Measurements from ENCODE around the gene FANCC. TPM values are rescaled to one million over a fixed set of nuclear protein-coding genes. Genes with fewer than 3 reads are reported as not detected.
"Not testable (repeated sequence)": the region's sequence is repeated elsewhere in the genome, so short reads cannot be mapped to it uniquely, and the experiment has no call there.

Gene FANCC
- total and polyA plus RNA-seq, 5 donors from 2014 or later: 2.8 to 7.5 (median 5.4) TPM

DNA sequence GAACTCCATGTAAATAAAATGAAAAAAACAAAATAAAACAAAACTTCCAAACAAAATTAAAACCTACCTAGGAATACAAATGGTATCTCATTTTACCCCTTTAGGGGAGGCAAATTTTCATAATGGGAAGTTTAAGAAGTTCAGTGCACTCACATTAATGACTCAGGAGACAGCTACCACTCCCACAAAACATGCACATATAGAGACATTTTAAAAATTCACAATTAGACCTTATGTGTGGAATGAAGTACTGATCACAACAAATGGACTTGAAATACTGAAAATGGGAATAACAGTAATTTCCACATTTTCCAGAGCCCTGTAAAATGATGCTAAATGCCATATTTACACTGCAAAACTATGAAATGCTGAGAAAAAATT lies 91.8 kb downstream of the FANCC start:
- no peak for DNase-seq
- H3K27me3 Mint-ChIP-seq: no peaks in the 10 kb centered on the region
- H3K27ac ChIP-seq (ENCODE audit: insufficient read depth, low read length, poor library complexity, severe bottlenecking): no peak overlapping the region
- no peak overlapping the region for H3K4me3 Mint-ChIP-seq
- no peak overlapping the region for H3K4me3 ChIP-seq (ENCODE audit: low read depth, low read length)
- no peaks in the 10 kb centered on the region for H3K27me3 ChIP-seq (ENCODE audit: control insufficient read depth, insufficient read depth, low read length)
- no peaks in the 10 kb centered on the region for H3K9me3 ChIP-seq (ENCODE audit: control insufficient read depth in 2 of 2, low read length in 2 of 2)
- H3K4me1 ChIP-seq (ENCODE audit: control insufficient read depth, insufficient read depth, low read length, poor library complexity, severe bottlenecking): no peaks in the 10 kb centered on the region
- no peak overlapping the region for H3K27ac Mint-ChIP-seq
- H3K4me1 Mint-ChIP-seq: peaks cover 0 to 2% (median 0%) of the 10 kb centered on the region in 4 donors
- no peaks in the 10 kb centered on the region for H3K36me3 ChIP-seq (ENCODE audit: control insufficient read depth, insufficient read depth, low read length)
- ATAC-seq (ENCODE audit: low read depth in 2 of 2): no peak
- peaks cover 5% of the 10 kb centered on the region for H3K36me3 Mint-ChIP-seq
- H3K9me3 Mint-ChIP-seq: peaks cover 0 to 2% (median 0%) of the 10 kb centered on the region in 7 donors

DNA sequence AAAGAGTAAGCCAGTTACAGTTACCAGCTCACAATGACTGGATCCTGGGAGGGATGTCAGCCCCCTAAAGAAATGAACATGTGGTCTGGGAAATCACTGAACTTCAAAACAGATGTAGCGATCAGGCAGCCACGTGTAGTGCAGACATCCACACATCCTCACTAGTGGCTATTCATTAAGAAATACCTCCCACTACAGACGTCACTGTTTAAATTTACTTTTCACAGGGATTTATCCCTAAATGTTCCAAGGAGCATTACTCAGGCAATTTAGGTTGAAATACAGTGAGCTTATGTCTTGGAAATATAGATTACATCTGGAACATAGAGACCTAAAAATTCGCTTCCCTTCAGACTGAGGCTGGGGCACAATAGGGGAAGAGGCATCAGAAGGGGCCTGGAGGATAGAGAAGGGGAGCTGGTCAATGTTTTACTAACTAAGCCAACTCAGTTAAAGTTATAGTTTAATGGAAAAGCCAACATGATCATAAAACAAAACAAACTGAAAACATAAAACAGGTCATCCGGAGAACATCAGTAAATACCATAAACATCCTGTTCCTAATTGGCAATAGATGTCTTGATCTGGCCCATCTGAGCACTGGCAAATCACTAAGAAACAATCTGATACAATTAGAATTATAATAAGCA lies 92.3 kb downstream of the FANCC start:
- ATAC-seq (ENCODE audit: low read depth in 2 of 2) (no peak), DNase-seq (no peak)
- Mint-ChIP-seq H3K27ac (no peak overlapping the region), H3K4me1 (peaks cover 0 to 2% (median 0%) of the 10 kb centered on the region in 4 donors), H3K4me3 (no peak overlapping the region), H3K9me3 (peaks cover 0 to 2% (median 0%) of the 10 kb centered on the region in 7 donors), H3K27me3 (no peaks in the 10 kb centered on the region), H3K36me3 (no peaks in the 10 kb centered on the region)
- no peak overlapping the region for H3K27ac ChIP-seq (ENCODE audit: insufficient read depth, low read length, poor library complexity, severe bottlenecking)
- no peak overlapping the region for H3K4me3 ChIP-seq (ENCODE audit: low read depth, low read length)
- no peaks in the 10 kb centered on the region for H3K27me3 ChIP-seq (ENCODE audit: control insufficient read depth, insufficient read depth, low read length)
- H3K9me3 ChIP-seq (ENCODE audit: control insufficient read depth in 2 of 2, low read length in 2 of 2): no peaks in the 10 kb centered on the region
- H3K4me1 ChIP-seq (ENCODE audit: control insufficient read depth, insufficient read depth, low read length, poor library complexity, severe bottlenecking): no peaks in the 10 kb centered on the region
- no peaks in the 10 kb centered on the region for H3K36me3 ChIP-seq (ENCODE audit: control insufficient read depth, insufficient read depth, low read length)

DNA sequence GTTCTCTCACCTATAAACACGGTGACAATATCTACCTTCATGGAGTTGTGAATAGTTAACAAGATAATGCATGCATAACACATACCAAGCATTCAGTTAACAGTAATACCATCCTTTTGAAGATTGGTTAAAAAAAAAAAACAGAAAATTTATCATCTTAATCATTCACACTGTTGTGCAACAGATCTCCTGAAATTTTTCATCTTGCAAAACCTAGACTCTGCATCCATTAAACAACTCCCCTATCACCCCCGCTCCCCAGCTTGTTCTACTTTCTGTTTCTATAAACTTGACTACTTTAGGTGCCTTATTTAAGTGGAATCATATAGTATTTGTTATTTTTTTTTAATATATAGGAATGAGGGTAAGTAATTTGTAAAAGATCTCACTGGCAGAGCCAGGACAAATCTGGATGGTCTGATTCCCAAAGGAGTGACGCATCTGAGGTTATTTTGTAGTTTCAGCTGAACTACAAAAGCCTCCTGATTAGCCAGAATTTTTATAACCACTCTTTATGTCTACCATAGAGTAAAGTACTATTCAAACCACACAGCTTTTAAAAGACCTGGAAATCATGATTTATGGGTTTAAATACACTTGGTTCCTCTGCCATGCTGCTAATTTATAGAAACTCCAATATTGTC lies 93.0 kb downstream of the FANCC start:
- H3K9me3 ChIP-seq (ENCODE audit: control insufficient read depth in 2 of 2, low read length in 2 of 2): no peaks in the 10 kb centered on the region
- H3K4me3 ChIP-seq (ENCODE audit: low read depth, low read length): no peak overlapping the region
- Mint-ChIP-seq H3K36me3 (peaks cover 5% of the 10 kb centered on the region), H3K4me1 (peaks cover 0 to 2% (median 1%) of the 10 kb centered on the region in 4 donors), H3K9me3 (peaks cover 0 to 2% (median 0%) of the 10 kb centered on the region in 7 donors), H3K27me3 (no peaks in the 10 kb centered on the region), H3K4me3 (no peak overlapping the region), H3K27ac (no peak overlapping the region)
- H3K36me3 ChIP-seq (ENCODE audit: control insufficient read depth, insufficient read depth, low read length): no peaks in the 10 kb centered on the region
- H3K27me3 ChIP-seq (ENCODE audit: control insufficient read depth, insufficient read depth, low read length): no peaks in the 10 kb centered on the region
- no peaks in the 10 kb centered on the region for H3K4me1 ChIP-seq (ENCODE audit: control insufficient read depth, insufficient read depth, low read length, poor library complexity, severe bottlenecking)
- H3K27ac ChIP-seq (ENCODE audit: insufficient read depth, low read length, poor library complexity, severe bottlenecking): no peak overlapping the region
- ATAC-seq (ENCODE audit: low read depth in 2 of 2) (no peak), DNase-seq (no peak)

DNA sequence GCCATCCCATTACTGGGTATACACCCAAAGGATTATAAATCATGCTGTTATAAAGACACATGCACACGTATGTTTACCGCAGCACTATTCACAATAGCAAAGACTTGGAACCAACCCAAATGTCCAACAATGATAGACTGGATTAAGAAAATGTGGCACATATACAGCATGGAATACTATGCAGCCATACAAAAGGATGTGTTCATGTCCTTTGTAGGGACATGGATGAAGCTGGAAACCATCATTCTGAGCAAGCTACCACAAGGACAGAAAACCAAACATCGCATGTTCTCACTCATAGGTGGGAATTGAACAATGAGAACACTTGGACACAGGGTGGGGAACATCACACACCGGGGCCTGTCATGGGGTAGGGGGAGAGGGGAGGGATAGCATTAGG lies 97.2 kb downstream of the FANCC start:
- not testable (repeated sequence) for H3K9me3 Mint-ChIP-seq; H3K27me3 ChIP-seq (ENCODE audit: control insufficient read depth, insufficient read depth, low read length); H3K36me3 ChIP-seq (ENCODE audit: control insufficient read depth, insufficient read depth, low read length); H3K27ac Mint-ChIP-seq; ATAC-seq (ENCODE audit: low read depth in 2 of 2); H3K9me3 ChIP-seq (ENCODE audit: control insufficient read depth in 2 of 2, low read length in 2 of 2); H3K4me1 ChIP-seq (ENCODE audit: control insufficient read depth, insufficient read depth, low read length, poor library complexity, severe bottlenecking); H3K27me3 Mint-ChIP-seq; H3K27ac ChIP-seq (ENCODE audit: insufficient read depth, low read length, poor library complexity, severe bottlenecking); H3K4me1 Mint-ChIP-seq; H3K4me3 Mint-ChIP-seq; H3K36me3 Mint-ChIP-seq; H3K4me3 ChIP-seq (ENCODE audit: low read depth, low read length); DNase-seq

DNA sequence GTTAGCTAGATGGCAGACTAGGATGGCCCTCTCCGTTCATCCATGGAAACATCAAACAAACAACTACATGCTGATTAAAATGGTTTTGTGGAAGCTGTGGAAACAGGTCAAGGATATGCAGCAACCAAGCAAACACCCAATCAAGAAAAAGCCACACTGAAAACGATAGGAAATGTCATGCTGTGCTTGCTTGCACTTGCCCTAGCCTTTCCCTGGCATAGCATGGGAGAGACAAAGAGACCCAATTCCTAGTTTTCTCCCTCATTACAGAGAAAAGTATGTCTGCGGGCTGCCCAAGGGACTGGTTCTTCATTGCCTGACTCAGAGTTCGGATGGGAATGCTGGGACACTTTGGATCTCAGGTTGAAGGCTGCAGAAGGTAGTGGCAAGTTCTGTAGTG lies 98.7 kb downstream of the FANCC start:
- H3K27ac ChIP-seq (ENCODE audit: insufficient read depth, low read length, poor library complexity, severe bottlenecking): no peak overlapping the region
- H3K27me3 Mint-ChIP-seq: no peaks in the 10 kb centered on the region
- peaks cover 5% of the 10 kb centered on the region for H3K36me3 Mint-ChIP-seq
- H3K4me1 ChIP-seq (ENCODE audit: control insufficient read depth, insufficient read depth, low read length, poor library complexity, severe bottlenecking): no peaks in the 10 kb centered on the region
- H3K4me3 Mint-ChIP-seq: no peak overlapping the region
- no peak for DNase-seq
- H3K27ac Mint-ChIP-seq: peak overlapping the region in 1 of 3 donors; percentile 33
- no peaks in the 10 kb centered on the region for H3K27me3 ChIP-seq (ENCODE audit: control insufficient read depth, insufficient read depth, low read length)
- no peaks in the 10 kb centered on the region for H3K36me3 ChIP-seq (ENCODE audit: control insufficient read depth, insufficient read depth, low read length)
- no peaks in the 10 kb centered on the region for H3K9me3 ChIP-seq (ENCODE audit: control insufficient read depth in 2 of 2, low read length in 2 of 2)
- H3K4me1 Mint-ChIP-seq: peaks cover 0 to 9% (median 3%) of the 10 kb centered on the region in 4 donors
- ATAC-seq (ENCODE audit: low read depth in 2 of 2): no peak
- H3K4me3 ChIP-seq (ENCODE audit: low read depth, low read length): no peak overlapping the region
- H3K9me3 Mint-ChIP-seq: peaks cover 0 to 2% (median 0%) of the 10 kb centered on the region in 7 donors

DNA sequence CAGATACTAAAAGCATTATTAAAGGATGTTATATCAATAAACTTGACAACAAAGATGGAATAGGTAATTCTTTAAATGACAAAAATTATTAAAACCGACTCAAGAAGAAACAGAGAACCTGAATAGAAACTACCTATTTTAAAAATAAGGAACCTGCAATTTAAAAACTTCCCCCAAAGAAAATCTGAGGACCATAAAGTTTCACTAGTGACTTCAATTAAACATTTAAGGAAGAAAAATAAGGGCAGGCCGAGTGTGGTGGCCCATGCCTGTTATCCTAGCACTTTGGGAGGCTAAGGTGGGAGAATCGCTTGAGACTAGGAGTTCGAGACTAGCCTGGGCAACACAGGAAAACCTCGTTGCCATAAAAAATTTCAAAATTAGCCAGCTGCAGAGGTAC lies 99.6 kb downstream of the FANCC start:
- H3K4me1 ChIP-seq (ENCODE audit: control insufficient read depth, insufficient read depth, low read length, poor library complexity, severe bottlenecking): no peaks in the 10 kb centered on the region
- H3K27me3 ChIP-seq (ENCODE audit: control insufficient read depth, insufficient read depth, low read length): no peaks in the 10 kb centered on the region
- H3K27me3 Mint-ChIP-seq: no peaks in the 10 kb centered on the region
- H3K4me3 ChIP-seq (ENCODE audit: low read depth, low read length): no peak overlapping the region
- ATAC-seq (ENCODE audit: low read depth in 2 of 2) (no peak), DNase-seq (no peak)
- peaks cover 5% of the 10 kb centered on the region for H3K36me3 Mint-ChIP-seq
- no peak overlapping the region for H3K27ac Mint-ChIP-seq
- H3K4me3 Mint-ChIP-seq: no peak overlapping the region
- H3K27ac ChIP-seq (ENCODE audit: insufficient read depth, low read length, poor library complexity, severe bottlenecking): no peak overlapping the region
- peaks cover 0 to 2% (median 0%) of the 10 kb centered on the region in 7 donors for H3K9me3 Mint-ChIP-seq
- H3K4me1 Mint-ChIP-seq: peaks cover 0 to 11% (median 2%) of the 10 kb centered on the region in 4 donors
- H3K36me3 ChIP-seq (ENCODE audit: control insufficient read depth, insufficient read depth, low read length): no peaks in the 10 kb centered on the region
- H3K9me3 ChIP-seq (ENCODE audit: control insufficient read depth in 2 of 2, low read length in 2 of 2): no peaks in the 10 kb centered on the region

DNA sequence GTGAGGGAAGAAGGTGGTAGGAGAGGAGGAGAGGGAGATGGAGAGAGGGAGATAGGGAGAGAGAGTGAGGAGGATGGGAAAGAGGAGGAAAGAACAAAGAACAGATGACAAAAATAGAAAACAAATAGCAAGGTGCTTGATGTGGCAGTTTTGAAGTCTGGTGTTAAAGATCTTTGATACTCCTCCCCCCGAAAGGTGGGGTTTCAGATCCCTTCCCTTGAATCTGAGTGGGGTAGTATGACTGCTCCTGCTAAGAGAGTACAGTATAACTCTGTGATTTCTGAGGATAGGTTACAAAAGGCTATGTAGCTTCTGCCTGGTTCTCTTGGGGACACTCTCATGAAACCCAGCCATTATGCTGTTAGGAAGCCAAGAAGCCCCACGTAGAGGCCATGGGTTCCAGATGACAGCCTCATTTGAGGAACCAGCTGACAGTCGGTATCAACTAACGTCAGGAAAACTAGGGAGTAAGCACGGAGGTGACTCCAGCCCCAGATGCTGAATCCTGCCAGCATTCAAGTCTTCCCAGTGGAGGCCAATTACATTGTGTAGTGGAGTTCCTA lies 102.1 kb downstream of the FANCC start:
- Mint-ChIP-seq H3K4me3 (no peak overlapping the region), H3K27me3 (no peaks in the 10 kb centered on the region), H3K9me3 (peaks cover 0 to 1% (median 0%) of the 10 kb centered on the region in 7 donors), H3K4me1 (peaks cover 0 to 11% (median 3%) of the 10 kb centered on the region in 4 donors), H3K27ac (peak overlapping the region in 1 of 3 donors; percentile 43), H3K36me3 (peaks cover 5% of the 10 kb centered on the region)
- DNase-seq: no peak
- no peaks in the 10 kb centered on the region for H3K36me3 ChIP-seq (ENCODE audit: control insufficient read depth, insufficient read depth, low read length)
- ATAC-seq (ENCODE audit: low read depth in 2 of 2): no peak
- H3K27ac ChIP-seq (ENCODE audit: insufficient read depth, low read length, poor library complexity, severe bottlenecking): no peak overlapping the region
- H3K4me3 ChIP-seq (ENCODE audit: low read depth, low read length): no peak overlapping the region
- H3K27me3 ChIP-seq (ENCODE audit: control insufficient read depth, insufficient read depth, low read length): no peaks in the 10 kb centered on the region
- H3K4me1 ChIP-seq (ENCODE audit: control insufficient read depth, insufficient read depth, low read length, poor library complexity, severe bottlenecking): no peaks in the 10 kb centered on the region
- no peaks in the 10 kb centered on the region for H3K9me3 ChIP-seq (ENCODE audit: control insufficient read depth in 2 of 2, low read length in 2 of 2)

Measured in CD4-positive, CD25-positive, alpha-beta regulatory T cell (primary cell).